HCT116 (cell line): Measurements from ENCODE around the gene KIF26A. TPM values are rescaled to one million over a fixed set of nuclear protein-coding genes. Genes with fewer than 3 reads are reported as not detected.

ENCODE experiments used
- ATAC-seq: fragments of 200-7000 bp; cut with Tn5 transposase; 2 replicates; pipeline ENCODE4 v1.9.1; 2020; ENCODE audit warnings: mild to moderate bottlenecking, moderate library complexity
- BruUV-seq: library from RNA; stranded (reverse); fragments of 400-500 nt; replicated peaks from 2 replicates; lab custom pipeline; 2021; lab: Mats Ljungman, UMichigan
- CTCF ChIA-PET: fragments of 300-600 bp; sonication (Branson Sonifier 250); formaldehyde crosslinking; loops from one replicate; lab custom pipeline; 2021; ENCODE audit warnings: antibody characterized with exemption; lab: Charles Lee
- POLR2A ChIA-PET: fragments of 300-600, 350-600 bp; sonication (Branson Sonifier 250); formaldehyde crosslinking; loops from one replicate; lab custom pipeline; 2021; ENCODE audit warnings: antibody characterized with exemption; lab: Charles Lee
- RAD21 ChIA-PET, 2 experiments: fragments of 300-600 bp; sonication (Branson Sonifier 250); formaldehyde crosslinking; loops; one replicate each; lab custom pipeline; 2023; ENCODE audit warnings: low total read pairs in 2 of 2; ENCODE audit not compliant: uncharacterized antibody in 2 of 2, unreplicated experiment in 2 of 2, low non-redundant PET in 1 of 2; lab: Charles Lee
- DNase-seq: peaks from one replicate; pipeline ENCODE4 v3.0.0-alpha.2; 2010; ENCODE audit warnings: low read depth, low spot score
- H2AFZ ChIP-seq: fragments of 200-600 bp; shearing (Covaris generic), sonication (generic); 2 replicates; pipeline ENCODE4 v1.6.1; 2017; ENCODE audit warnings: low read depth, mixed run types, mixed read lengths, antibody characterized with exemption, low read length; ENCODE audit not compliant: poor library complexity, severe bottlenecking
- H3K27ac ChIP-seq: 2 replicates; pipeline ENCODE4 v1.5.1; 2012; ENCODE audit warnings: low read depth, low read length
- H3K27me3 ChIP-seq: fragments of 200-600 bp; sonication (generic); 2 replicates; pipeline ENCODE4 v1.6.1; 2016; ENCODE audit warnings: mixed run types, low read length, mixed read lengths; ENCODE audit not compliant: insufficient read depth
- H3K36me3 ChIP-seq, 2 experiments: fragments of 200-500 bp in 1 of 2; fragments of 200-600 bp in 1 of 2; sonication (Bioruptor generic) in 1 of 2; sonication (generic) in 1 of 2; 2 replicates each; pipeline versions ENCODE4 v1.5.1 to v1.6.1; 2014 to 2016; ENCODE audit warnings: low read length in 2 of 2, inconsistent platforms in 1 of 2, mixed read lengths in 1 of 2, mixed run types in 1 of 2; ENCODE audit not compliant: insufficient read depth in 2 of 2, control insufficient read depth in 1 of 2
- H3K4me1 ChIP-seq, 2 experiments: fragments of 200-600 bp in 1 of 2; sonication (generic) in 1 of 2; 2 replicates each; pipeline versions ENCODE4 v1.5.1 to v1.6.1; 2012 to 2017; ENCODE audit warnings: low read length in 2 of 2, inconsistent platforms in 1 of 2, mild to moderate bottlenecking in 1 of 2, mixed read lengths in 1 of 2, mixed run types in 1 of 2, moderate library complexity in 1 of 2; ENCODE audit not compliant: insufficient read depth in 2 of 2, control insufficient read depth in 1 of 2
- H3K4me2 ChIP-seq: fragments of 200-600 bp; sonication (generic); 2 replicates; pipeline ENCODE4 v1.6.1; 2017; ENCODE audit warnings: mixed run types, low read length, mixed read lengths
- H3K4me3 ChIP-seq, 2 experiments: fragments of 200-600 bp in 1 of 2; sonication (generic) in 1 of 2; replicated peaks in 1 of 2; 2 replicates each; pipeline ENCODE4 v1.5.1; 2011 to 2016; ENCODE audit warnings: low read length in 2 of 2, control low read depth in 1 of 2, low read depth in 1 of 2, mild to moderate bottlenecking in 1 of 2, mixed read lengths in 1 of 2, mixed run types in 1 of 2
- H3K79me2 ChIP-seq: fragments of 200-600 bp; sonication (generic); 2 replicates; pipeline ENCODE4 v1.6.1; 2017; ENCODE audit warnings: mild to moderate bottlenecking, mixed run types, low read length, moderate library complexity, mixed read lengths; ENCODE audit not compliant: insufficient read depth
- H3K9ac ChIP-seq: fragments of 200-600 bp; sonication (generic); 2 replicates; pipeline ENCODE4 v1.6.1; 2016; ENCODE audit warnings: low read length, mixed read lengths
- H3K9me2 ChIP-seq: fragments of 200-600 bp; sonication (generic), shearing (Covaris generic); 2 replicates; pipeline ENCODE4 v1.6.1; 2017; ENCODE audit warnings: mixed run types, mild to moderate bottlenecking, moderate library complexity; ENCODE audit not compliant: insufficient read depth
- H3K9me3 ChIP-seq, 2 experiments: fragments of 200-500 bp in 1 of 2; fragments of 200-600 bp in 1 of 2; sonication (Bioruptor generic) in 1 of 2; sonication (generic) in 1 of 2; 2 replicates each; pipeline ENCODE4 v1.6.1; 2014 to 2017; ENCODE audit warnings: low read length in 2 of 2, mixed read lengths in 2 of 2, inconsistent platforms in 1 of 2, low read depth in 1 of 2, mild to moderate bottlenecking in 1 of 2, mixed run types in 1 of 2, moderate library complexity in 1 of 2; ENCODE audit not compliant: control insufficient read depth in 1 of 2, insufficient read depth in 1 of 2
- H4K20me1 ChIP-seq: fragments of 200-600 bp; sonication (generic), shearing (Covaris generic); 2 replicates; pipeline ENCODE4 v1.6.1; 2017; ENCODE audit warnings: mixed run types, mild to moderate bottlenecking, moderate library complexity; ENCODE audit not compliant: insufficient read depth
- CBX3 ChIP-seq: IDR thresholded peaks from 2 replicates; pipeline ENCODE4 v1.6.1; 2012; ENCODE audit warnings: low read depth
- CEBPB ChIP-seq: IDR thresholded peaks from 2 replicates; pipeline ENCODE4 v1.6.1; 2012; ENCODE audit warnings: low read depth
- EZH2 ChIP-seq: fragments of 200-600 bp; sonication (generic); IDR thresholded peaks from 2 replicates; pipeline ENCODE4 v1.6.1; 2017; ENCODE audit warnings: antibody characterized with exemption, mixed run types
- MAX ChIP-seq: IDR thresholded peaks from 2 replicates; pipeline ENCODE4 v1.6.1; 2012
- POLR2A ChIP-seq: IDR thresholded peaks from 2 replicates; pipeline ENCODE4 v1.7.0; 2011; ENCODE audit warnings: borderline replicate concordance; ENCODE audit not compliant: insufficient read depth, insufficient read length; ENCODE audit errors: extremely low read depth
- POLR2AphosphoS5 ChIP-seq: IDR thresholded peaks from 2 replicates; pipeline ENCODE4 v1.6.1; 2011; ENCODE audit warnings: mild to moderate bottlenecking, low read depth, low read length, moderate library complexity
- SIN3A ChIP-seq: IDR thresholded peaks from 2 replicates; pipeline ENCODE4 v1.6.1; 2012; ENCODE audit warnings: low read depth
- SP1 ChIP-seq: IDR thresholded peaks from 2 replicates; pipeline ENCODE4 v1.6.1; 2012; ENCODE audit warnings: low read depth
- SRF ChIP-seq: IDR thresholded peaks from 2 replicates; pipeline ENCODE4 v1.6.1; 2012; ENCODE audit warnings: low read depth
- YY1 ChIP-seq: IDR thresholded peaks from 2 replicates; pipeline ENCODE4 v1.6.1; 2011; ENCODE audit warnings: low read length, low read depth, moderate library complexity, mild to moderate bottlenecking; ENCODE audit not compliant: insufficient replicate concordance; ENCODE audit errors: extremely low read depth
- ZFX ChIP-seq: fragments of 450-650 bp; IDR thresholded peaks from 2 replicates; pipeline ENCODE4 v1.6.1; 2017
- ZNF274 ChIP-seq: fragments of 200-500 bp; sonication (Bioruptor generic); IDR thresholded peaks from 2 replicates; pipeline ENCODE4 v1.6.1; 2014; ENCODE audit warnings: mild to moderate bottlenecking, low read depth, low read length, inconsistent platforms
- intact Hi-C: fragments of 100-400 bp; cut with micrococcal nuclease; formaldehyde crosslinking; loops from 2 replicates; pipeline ENCODE4 v1.10.0; 2022
- total RNA-seq: library from RNA; stranded (reverse); gene quantifications from one replicate; pipeline ENCODE4 v1.2.1, GENCODE V29; 2021; ENCODE audit not compliant: unreplicated experiment
- TF ChIP-seq, protein P1 (sequence below): IDR thresholded peaks from 2 replicates; pipeline ENCODE4 v1.6.1; 2011; ENCODE audit warnings: mild to moderate bottlenecking, low read length, moderate library complexity; ENCODE audit not compliant: insufficient replicate concordance; ENCODE audit errors: extremely low read depth
- TF ChIP-seq, protein P2 (sequence below): IDR thresholded peaks from 2 replicates; pipeline ENCODE4 v1.6.1; 2012

The KIF26A gene
- total RNA-seq, 1 experiment from 2014 or later: 10.2 TPM

GRCh38 chr14:104090071-104090748, 48.2 kb upstream of the KIF26A start:
- Histone ChIP-seq H3K36me3 (no peaks in the 10 kb centered on the region), H3K79me2 (no peaks in the 10 kb centered on the region), H3K4me1 (peaks cover 7 to 14% of the 10 kb centered on the region in 2 experiments; a peak in 3 of 4 replicates), H3K27ac (no peak overlapping the region), H3K27me3 (no peaks in the 10 kb centered on the region), H3K4me2 (no peak overlapping the region), H3K9me3 (no peaks in the 10 kb centered on the region), H3K4me3 (no peak overlapping the region), H4K20me1 (no peaks in the 10 kb centered on the region), H3K9ac (no peak overlapping the region), H2AFZ (no peak overlapping the region), H3K9me2 (no peaks in the 10 kb centered on the region)
- TF ChIP-seq EZH2: no peak
- TF ChIP-seq, protein P1, sequence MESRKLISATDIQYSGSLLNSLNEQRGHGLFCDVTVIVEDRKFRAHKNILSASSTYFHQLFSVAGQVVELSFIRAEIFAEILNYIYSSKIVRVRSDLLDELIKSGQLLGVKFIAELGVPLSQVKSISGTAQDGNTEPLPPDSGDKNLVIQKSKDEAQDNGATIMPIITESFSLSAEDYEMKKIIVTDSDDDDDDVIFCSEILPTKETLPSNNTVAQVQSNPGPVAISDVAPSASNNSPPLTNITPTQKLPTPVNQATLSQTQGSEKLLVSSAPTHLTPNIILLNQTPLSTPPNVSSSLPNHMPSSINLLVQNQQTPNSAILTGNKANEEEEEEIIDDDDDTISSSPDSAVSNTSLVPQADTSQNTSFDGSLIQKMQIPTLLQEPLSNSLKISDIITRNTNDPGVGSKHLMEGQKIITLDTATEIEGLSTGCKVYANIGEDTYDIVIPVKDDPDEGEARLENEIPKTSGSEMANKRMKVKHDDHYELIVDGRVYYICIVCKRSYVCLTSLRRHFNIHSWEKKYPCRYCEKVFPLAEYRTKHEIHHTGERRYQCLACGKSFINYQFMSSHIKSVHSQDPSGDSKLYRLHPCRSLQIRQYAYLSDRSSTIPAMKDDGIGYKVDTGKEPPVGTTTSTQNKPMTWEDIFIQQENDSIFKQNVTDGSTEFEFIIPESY: no peak
- TF ChIP-seq SP1: no peak
- TF ChIP-seq CEBPB: no peak
- TF ChIP-seq POLR2AphosphoS5: no peak
- TF ChIP-seq, protein P2, sequence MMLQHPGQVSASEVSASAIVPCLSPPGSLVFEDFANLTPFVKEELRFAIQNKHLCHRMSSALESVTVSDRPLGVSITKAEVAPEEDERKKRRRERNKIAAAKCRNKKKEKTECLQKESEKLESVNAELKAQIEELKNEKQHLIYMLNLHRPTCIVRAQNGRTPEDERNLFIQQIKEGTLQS: no peak
- TF ChIP-seq SRF: no peak
- no peak for TF ChIP-seq YY1
- no peak for TF ChIP-seq POLR2A
- no peak for TF ChIP-seq ZFX
- TF ChIP-seq MAX: no peak
- TF ChIP-seq SIN3A: no peak
- TF ChIP-seq ZNF274: no peak
- TF ChIP-seq CBX3: no peak
- RAD21 ChIA-PET: no interaction called here
- POLR2A ChIA-PET: no interaction called here
- CTCF ChIA-PET: no interaction called here
- intact Hi-C loops: no loop called here
- DNase-seq: no peak
- ATAC-seq: no peak
- no TSS peak for BruUV-seq
